ENCODE results near the gene POTEB3.
"Not testable (repeated sequence)": the region's sequence is repeated elsewhere in the genome, so short reads cannot be mapped to it uniquely, and the experiment has no call there.

POTEB3 gene

GRCh38 chr15:21440399-21440798 is at the start of gene POTEB3:
TSS of gene POTEB3 (minus strand) at chr15:21440499. CDS start at chr15:21440011, 488 bp downstream.
- DNase-seq, result not testable (repeated sequence)

DNA sequence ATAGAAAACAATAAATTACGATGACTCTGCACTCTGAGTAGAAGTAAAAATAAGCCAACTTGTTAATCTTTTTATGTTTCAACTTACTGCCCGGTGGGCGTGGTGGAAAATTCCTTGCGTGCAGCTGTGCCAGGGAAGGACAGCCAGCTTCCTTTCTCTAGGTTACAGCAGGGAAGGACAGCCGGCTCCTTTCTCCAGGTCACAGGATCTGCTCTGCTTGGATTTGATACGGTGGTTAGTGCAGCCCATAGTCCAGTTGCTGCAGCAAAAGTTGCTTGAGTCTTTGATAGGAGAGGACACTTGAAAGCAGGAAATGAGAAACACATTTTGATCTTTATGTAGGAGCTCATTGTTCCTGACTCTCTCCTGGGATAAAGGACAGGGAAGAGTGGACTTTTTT is 13.4 kb upstream of the POTEB3 start:
- DNase-seq, result not testable (repeated sequence)

DNA sequence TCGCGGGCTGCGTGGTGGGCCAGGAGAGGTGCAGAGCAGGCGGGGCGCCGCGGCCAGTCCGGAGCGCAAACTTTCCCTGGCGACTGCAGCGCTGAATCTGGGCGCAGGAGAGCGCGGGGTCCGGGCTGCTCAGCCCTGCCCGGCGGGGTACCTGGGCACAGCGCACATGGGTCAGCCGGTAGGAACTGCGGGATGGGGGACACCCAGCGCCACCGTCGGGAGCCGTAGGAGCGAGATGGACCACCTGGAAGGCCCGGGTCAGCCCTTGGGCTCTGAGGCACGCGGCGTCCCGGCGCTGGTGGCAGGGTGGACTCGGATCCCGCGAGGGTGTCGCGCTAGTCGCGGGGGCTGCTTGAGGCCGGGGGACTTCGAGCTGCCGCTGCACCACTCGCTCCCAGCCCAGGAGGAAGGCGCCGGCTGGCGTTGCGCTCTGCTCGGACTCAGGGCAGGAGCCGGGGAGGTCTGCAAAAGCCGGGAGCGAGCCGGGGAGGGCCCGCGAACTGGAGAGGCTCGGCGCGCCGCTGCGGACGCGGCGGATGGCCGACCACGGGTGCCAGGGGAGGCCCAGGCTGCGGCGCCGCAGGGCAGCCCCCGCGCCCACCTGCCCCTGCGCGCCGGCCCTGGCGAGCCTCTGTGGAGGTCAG is 11.7 kb upstream of the POTEB3 start:
- not testable (repeated sequence) for DNase-seq

- not testable (repeated sequence) for DNase-seq
Measured at GRCh38 chr15:21451487-21451886, 11.2 kb upstream of the POTEB3 start.

DNA sequence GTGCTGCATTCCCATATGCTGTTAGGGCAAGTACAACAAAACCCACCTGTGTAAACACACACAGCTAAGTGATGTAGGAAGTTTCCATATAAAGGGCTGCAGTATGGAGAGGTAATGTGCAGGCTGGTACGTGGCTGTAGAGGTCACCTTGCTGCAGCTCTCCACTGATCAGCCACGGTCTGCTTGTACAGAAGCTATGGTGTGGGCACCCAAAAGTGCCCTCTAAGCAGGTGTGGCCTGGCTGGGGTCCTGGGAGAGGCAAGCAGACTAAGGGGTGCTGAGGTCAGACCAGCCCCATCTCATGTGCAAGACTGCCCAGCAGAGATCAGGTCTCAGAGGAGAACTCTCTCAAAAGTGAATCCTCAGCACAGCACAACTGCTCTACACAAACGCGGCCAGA is 32.9 kb downstream of the POTEB3 start:
- not testable (repeated sequence) for DNase-seq

- not testable (repeated sequence) for DNase-seq
Measured at GRCh38 chr15:21401531-21401930, 38.8 kb downstream of the POTEB3 start.

DNA sequence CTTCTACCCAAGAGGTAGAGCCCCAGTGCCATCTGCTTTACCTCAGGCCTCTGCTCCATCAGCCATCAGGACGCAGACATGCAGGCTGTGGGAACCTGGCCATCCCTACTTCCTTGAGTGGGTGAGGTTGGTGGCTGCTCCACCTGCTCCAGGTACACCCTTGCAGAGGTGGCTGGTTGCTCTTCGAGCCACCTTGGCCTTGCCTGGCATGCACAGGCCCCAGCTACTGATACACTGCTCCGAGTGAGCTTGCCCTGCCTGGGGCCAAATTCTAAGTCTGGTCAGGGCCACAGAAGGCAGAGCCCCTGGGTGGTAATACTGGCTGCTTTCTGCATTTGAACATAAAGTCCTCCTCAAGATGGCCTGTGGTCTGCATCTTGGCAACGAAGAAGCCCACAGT is 41.2 kb downstream of the POTEB3 start:
- DNase-seq, result not testable (repeated sequence)

DNA sequence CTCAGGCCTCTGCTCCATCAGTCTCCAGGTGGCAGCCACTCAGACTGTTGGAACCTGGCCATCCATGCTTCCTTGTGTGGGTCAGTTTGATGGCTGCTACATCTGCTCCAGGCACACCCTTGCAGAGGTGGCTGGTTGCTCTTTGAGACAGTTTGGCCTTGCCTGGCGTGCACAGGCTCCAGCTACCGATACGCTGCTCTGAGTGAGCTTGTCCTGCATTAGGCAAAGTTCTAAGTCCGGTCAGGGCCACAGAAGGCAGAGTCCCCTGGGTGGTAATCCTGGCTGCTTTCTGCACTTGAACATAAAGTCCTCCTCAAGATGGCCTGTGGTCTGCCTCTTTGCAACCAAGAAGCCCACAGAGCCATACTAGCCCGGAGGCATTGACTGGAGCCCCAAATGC is 41.8 kb downstream of the POTEB3 start:
- not testable (repeated sequence) for DNase-seq

- not testable (repeated sequence) for DNase-seq
Measured at GRCh38 chr15:21397656-21398055, 42.6 kb downstream of the POTEB3 start.

- DNase-seq, result not testable (repeated sequence)
Measured at GRCh38 chr15:21397186-21397585, 43.1 kb downstream of the POTEB3 start.

- not testable (repeated sequence) for DNase-seq
Measured at GRCh38 chr15:21385961-21386360, 54.3 kb downstream of the POTEB3 start.

DNA sequence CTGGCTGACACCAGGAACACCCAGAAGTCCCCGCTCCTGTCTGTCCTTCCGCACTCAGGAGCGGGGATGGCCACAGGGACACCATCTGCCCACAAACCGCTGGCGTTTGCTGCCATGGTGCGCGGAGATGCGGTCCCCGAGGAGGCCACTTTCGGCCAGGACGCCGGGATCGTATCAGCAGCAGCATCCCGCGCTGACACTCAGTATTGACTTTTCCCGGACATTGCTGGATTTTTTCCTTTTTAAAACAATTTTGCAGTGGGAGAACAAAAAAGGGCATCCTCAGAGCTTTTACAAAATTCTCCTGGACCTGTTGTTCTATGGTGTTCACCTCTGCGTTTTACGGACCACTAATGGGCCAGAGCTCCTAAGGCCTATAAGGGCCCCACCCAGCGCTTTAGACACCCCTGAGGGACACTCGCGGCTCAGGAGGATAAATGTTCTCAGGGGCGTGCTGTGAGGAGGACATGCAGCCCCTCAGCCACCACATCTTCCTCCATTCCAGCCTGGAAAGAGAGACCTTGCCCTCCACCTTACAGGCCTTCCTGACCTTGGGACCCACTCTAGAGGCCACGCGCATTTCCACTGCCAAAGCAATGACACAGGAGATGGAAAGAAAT is 56.3 kb downstream of the POTEB3 start:
- DNase-seq, result not testable (repeated sequence)

DNA sequence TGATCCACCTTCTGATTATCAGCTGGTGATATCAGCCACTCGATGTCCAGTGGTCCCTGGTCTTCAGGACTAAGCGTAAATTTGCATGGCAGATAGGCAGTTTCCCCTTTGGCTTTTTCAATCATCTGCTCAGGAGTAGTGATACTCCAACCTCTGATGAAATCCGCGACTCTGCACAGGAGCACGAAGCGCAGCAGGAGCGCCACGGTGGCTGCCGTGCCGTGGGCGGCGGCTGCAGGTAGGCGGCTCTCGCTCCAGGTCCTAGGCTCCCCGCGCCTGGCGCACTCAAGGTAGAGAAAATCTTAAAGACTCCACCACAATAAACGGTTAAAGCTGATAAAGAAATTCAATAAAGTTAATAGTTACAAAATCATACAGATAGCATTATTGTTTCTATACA is 66.6 kb downstream of the POTEB3 start:
- not testable (repeated sequence) for DNase-seq

DNA sequence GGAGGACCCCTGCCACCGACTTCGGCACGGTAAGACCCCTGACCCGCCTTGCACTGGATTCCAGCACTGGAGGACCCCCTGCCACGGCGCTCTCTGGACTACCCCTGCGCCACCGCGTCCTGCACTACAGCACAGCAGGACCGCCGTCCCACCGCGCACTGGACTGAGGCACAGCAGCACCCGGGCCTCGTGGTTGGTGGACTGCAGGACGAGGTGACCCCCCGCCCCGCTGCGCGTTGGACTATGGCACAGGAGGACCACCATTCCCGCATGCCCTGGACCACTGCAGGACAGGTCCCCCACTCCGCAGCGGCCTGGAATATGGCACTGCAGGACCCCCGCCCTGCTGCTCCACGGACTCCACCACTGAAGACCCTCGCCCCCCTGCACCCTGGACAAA is 71.1 kb downstream of the POTEB3 start:
- not testable (repeated sequence) for DNase-seq

DNA sequence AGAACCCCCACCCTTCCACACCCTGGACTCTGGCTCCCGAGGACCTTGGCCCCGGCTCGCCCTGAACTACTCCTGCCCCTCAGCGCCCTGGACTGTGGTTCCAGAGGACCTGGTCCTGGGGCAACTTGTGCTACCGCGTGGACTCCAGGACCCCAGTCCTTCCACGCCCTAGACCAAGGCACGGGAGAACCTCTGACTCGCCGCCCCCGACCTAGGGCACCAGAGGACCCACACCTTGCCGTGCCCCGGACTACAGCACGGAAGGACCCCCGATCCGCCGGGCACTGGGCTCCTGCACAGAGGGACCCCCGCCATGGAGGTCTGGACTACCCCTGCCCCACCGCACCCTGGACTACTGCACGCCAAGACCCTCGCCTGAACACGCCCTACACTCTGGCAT is 71.7 kb downstream of the POTEB3 start:
- not testable (repeated sequence) for DNase-seq

Data from activated naive CD4-positive, alpha-beta T cell treated with Interleukin-2 at 50 U/mL for 16 hours (primary cell).